NCI-H524 treated with DMSO at 0.1 percent for 48 hours (cell line): ENCODE measurements around the gene DTNBP1.
"Not testable (repeated sequence)": the region's sequence is repeated elsewhere in the genome, so short reads cannot be mapped to it uniquely, and the experiment has no call there.

Experiments
- DNase-seq: peaks from one replicate; lab custom pipeline; 2025; lab: John Stamatoyannopoulos, UW

DTNBP1 gene

GRCh38 chr6:15666896-15667295 is 4.1 kb upstream of the DTNBP1 start:
- DNase-seq = not testable (repeated sequence)

GRCh38 chr6:15665237-15665636 is 2.4 kb upstream of the DTNBP1 start:
- no peak for DNase-seq

DNA sequence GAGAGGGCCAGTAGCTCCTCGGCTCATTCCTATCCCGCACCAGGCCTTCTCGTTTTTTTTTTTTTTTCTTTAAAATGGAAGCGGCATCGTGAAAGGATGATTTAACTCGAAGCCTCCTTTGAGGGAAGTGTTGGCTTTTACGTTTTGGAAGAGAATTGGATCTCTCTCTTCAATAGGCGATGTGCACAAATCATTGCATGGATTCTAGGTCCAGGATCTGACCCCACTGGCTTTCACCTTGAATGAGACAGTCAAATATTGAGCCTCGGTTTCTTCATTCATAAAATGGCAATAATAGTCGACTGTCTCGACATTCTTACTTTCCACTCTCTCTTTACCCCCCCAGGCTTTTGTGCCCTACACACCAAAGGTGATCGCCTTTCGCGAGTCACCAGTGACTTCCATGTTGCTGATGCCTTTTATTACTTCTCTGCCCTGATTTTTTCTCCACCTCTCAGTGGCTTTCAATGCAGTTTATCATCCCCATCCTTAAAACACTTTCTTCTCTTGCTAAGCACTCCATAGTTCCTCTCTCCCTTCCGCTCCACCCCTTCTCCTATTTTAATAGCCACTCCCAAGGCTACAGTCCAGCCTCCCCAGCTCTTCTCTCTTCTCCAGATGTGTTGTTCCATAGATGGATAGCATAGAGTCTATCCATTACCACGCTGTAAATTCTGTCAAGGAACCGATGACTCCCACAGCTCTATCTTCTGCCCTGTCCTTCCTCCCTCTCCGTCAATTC is 473 bp upstream of the DTNBP1 start:
- no peak for DNase-seq

- no peak for DNase-seq
These were observed 939 bp downstream of the DTNBP1 start for GRCh38 chr6:15661853-15662325.

- DNase-seq = no peak
These were observed 3.6 kb downstream of the DTNBP1 start for GRCh38 chr6:15659181-15659580.

GRCh38 chr6:15658181-15658744 is 4.6 kb downstream of the DTNBP1 start:
- DNase-seq = no peak

- no peak for DNase-seq
These were observed 5.5 kb downstream of the DTNBP1 start for GRCh38 chr6:15657290-15657689.

DNA sequence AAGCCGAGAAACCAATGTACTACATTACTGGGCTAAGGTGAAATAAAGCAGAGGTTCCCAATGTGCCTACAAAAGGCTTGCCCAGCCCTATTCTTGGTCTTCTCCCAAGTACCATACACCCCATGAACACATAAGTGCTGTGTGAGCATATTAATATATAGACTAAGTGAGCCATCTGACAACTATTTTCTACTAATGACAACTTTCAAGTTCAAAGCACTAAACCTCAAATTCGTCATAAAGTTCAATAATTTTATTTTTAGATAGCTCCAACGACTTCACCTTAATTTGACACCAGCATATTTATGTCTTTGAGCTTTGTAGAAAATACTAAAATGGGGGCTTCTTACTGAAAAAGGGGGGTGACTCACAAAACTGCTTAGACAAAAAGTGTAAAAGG is 6.7 kb downstream of the DTNBP1 start:
- no peak for DNase-seq

DNA sequence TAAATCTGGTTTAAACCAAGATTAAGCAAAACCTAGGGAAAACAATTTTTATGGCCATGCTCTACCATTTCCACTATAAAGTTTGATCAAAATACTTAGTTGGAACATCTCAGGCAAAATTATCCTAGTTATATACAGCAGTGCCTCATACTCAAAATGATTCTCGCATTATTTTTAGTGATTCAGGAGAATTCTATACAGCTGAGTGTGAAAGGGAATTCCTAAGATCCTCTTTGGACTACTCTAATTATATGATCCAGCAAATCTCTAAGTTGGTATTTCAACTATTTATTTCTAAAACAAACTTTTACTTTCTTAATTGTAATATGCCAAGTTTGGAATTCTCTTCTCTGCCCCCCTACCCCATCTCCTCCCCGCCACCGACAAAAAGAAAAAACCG is 8.6 kb downstream of the DTNBP1 start:
- DNase-seq = no peak

- no peak for DNase-seq
These were observed 9.2 kb downstream of the DTNBP1 start for GRCh38 chr6:15653581-15653980.

DNA sequence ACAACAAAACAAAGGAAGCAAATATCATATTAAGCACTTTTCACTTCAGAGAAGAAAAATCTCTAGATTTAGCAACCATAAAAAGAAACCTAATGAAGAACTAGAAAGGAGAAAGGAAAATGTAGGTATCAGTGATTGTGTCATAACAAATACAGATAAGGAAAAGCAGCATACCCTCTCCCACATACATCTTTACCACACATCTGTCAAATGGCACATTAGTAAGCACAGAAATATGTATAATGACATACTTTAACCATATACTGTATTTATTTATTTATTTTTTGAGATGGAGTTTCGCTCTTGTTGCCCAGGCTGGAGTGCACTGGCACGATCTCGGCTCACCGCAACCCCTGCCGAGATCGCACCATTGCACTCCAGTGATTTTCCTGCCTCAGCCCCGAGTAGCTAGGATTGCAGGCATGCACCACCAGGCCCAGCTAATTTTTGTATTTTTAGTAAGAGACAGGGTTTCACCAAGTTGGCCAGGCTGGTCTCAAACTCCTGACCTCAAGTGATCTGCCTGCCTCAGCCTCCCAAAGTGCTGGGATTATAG is 12.7 kb downstream of the DTNBP1 start:
- DNase-seq = not testable (repeated sequence)

DNA sequence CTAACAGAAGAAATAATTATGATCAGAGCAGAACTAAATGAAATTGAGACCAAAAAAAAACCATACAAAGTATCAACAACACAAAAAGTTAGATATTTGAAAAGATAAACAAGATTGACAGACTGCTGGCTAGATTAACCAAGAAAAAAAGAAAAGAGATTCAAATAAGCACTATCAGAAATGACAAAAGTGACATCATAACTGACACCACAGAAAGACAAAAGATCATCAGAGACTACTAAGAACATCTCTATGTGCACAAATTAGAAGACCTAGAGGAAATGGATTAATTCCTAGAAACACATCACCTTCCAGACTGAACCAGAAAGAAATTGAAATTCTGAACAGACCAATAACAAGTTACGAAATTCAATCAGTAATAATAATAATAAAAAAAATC is 17.9 kb downstream of the DTNBP1 start:
- DNase-seq = no peak

DNA sequence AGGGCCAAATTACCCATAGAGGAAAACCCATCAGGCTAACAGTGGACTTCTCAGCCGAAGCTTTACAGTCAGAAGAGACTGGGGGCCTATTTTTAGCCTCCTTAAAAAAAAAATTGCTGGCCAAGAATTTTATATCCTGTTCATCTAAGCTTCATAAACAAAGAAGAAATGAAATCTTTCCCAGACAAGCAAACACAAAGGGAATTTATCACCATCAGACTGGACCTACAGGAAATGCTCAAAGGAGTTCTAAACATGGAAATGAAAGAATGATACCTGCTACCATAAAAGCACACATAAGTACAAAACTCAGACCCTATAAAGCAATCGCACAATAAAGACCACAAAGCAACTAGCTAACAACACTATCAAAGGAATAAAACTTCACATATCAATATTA is 19.3 kb downstream of the DTNBP1 start:
- DNase-seq = no peak

GRCh38 chr6:15642276-15642675 is 20.6 kb downstream of the DTNBP1 start:
- no peak for DNase-seq

DNA sequence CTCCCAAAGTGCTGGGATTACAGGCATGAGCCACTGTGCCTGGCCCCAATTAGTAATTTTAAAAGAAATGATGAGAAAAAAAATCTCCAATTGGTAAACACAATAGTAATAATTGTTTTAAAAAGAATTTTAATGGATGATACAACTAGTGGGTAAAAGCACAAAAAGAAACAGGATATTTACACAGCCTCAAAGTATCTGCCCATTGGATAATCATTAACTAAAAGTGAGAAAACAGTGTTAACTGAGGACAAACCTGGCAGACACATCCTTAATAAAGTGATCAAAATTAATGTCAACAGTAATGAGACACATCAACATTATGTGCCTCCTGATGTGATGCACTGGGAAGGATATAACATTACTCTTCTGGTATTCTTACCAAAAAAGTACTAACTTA is 24.5 kb downstream of the DTNBP1 start:
- DNase-seq = no peak

GRCh38 chr6:15631432-15631831 is 31.4 kb downstream of the DTNBP1 start:
- no peak for DNase-seq

DNA sequence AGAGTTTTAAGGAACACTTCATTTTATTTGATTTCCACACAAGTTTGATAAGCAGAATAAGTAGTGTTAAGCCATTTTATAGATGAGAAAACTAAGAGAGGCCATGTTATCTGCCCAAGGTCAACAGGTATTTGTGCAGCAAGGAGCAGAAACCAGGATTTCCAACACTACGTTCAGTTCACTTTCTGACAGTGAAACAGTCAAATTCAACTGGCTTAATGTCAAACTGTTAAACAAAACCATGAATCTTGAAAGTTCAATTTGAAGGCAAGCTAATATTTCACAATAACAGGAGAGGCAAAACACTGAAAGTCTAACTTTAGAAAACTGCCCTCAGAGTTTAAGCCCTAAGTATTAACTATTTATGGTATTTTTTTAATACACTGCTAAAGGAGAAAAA is 32.6 kb downstream of the DTNBP1 start:
- DNase-seq = no peak

DNA sequence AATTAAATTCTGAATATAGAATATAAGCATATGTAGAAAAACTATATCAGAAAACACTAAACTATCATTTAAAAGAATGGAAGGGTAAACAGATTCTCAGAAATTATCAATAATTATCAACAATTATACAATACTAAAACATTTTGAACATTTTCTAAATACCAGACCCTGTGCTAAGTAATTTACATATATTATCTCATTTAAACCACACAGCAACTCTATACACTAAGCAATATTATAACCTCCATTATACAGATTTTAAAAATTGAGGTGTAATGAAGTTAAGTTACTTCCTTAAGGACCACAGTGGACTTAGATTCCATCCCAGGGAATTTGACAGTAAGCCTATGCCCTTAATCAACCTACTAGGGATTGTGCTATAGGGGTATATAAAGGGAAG is 33.3 kb downstream of the DTNBP1 start:
- DNase-seq = no peak

DNA sequence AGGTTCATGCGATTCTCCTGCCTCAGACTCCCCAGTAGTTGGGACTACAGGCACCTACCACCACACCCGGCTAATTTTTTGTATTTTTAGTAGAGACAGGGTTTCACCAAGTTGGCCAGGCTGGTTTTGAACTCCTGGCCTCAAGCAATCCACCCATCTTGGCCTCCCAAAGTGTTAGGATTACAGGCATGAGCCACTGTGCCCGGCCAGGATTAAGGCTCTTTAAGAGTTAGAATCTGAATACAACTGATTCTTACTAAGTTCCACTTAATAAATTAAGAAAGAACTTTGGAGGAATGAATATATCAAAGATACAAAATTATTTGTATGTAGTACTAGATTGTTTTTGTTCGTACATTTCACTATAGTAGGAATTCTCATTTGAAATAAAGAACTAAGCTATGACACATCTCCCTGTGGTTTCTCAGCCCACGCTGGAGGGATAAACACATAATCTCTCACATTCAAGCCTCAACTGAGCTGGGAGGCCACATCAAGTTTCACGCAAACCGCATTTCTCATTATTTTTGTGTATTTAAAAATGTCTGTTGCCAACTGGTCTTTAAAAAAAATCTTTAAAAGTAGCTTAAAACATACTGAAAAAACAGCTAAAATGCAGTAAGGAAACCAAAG is 34.2 kb downstream of the DTNBP1 start:
- DNase-seq = no peak

DNA sequence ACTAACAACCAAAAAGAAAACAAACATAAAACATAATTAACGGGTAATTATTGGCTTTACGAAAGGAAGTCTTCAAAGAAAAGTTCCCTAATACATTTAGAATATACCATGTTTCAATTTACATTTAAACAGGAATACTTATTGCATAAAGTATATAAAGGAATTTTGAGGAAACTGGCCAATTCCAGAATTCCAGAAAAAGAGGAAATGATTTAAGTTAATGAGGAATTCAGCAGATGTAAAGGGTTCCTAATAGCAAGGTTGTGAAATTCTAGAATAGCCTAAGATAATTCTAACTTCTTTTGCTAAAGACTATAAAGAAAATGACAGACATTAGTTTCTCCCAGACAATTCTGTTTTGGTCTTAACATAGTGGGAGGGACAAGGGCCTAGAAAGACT is 35.0 kb downstream of the DTNBP1 start:
- no peak for DNase-seq

DNA sequence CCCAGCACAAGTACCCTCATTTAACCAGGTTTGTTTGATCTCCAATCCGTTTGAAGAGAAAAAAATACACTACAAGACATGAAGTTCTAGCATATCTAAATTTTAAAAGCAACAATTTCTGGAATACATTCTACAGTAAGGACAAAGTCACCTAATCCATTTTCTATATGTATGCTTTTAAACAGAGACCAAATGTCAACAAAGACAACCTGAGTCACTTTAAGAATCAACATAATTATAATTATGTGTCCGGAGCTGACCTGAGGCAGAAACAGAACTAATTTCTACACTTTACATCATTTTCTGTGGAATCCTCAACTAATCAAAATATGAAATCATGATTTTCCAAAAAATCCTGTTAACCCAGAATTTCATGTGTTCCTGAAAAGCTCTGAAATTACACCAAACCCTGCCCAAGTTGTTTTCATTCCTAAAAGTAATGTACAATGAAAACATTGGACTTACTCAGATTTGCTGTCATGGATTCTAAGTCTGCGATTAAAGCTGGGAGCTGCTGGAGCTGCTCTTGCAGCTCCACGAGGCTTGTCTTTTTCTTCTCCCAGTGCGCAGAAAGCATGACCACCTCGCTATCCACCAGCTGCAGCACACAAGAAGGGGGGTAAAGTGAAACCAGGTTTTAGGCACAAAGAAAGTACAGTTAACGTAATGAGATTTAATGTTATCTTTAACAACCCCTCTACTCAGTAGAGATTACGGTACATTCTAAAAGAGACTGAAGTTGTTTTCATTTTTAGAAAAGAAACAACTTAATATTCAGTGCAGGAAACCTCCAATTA is 35.8 kb downstream of the DTNBP1 start:
- no peak for DNase-seq

DNA sequence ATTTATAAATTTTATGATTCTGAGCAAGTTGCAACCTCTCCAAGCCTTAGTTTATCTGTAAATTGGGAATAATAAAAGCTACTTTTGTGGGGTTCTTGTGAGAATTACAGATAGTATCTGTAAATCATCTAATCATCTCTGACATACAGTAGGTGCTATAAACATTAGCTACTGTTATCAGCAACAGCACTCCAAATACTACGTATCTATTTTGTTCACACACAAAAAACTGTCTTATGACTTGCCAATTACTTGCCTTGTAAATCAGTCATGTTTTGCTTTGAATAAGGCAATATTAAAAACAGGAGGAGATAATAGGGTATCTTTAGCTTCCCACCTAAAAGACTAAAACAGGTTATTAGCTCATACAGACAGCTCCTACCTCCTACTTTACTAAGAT is 36.7 kb downstream of the DTNBP1 start:
- DNase-seq = no peak
